Brain microvascular endothelial cell (primary cell): ENCODE results near the gene PAX7.

Experiments
- DNase-seq: peaks from one replicate; pipeline ENCODE4 v3.0.0-alpha.2; 2020
- H3K27ac ChIP-seq: fragments of 250-450 bp; sonication (Bioruptor Pico); 2 replicates; pipeline ENCODE4 v1.5.1; 2020; ENCODE audit warnings: mild to moderate bottlenecking, moderate library complexity
- H3K27me3 ChIP-seq: fragments of 250-450 bp; sonication (Bioruptor Pico); replicated peaks from 2 replicates; pipeline ENCODE4 v1.5.1; 2020; ENCODE audit warnings: mild to moderate bottlenecking
- H3K36me3 ChIP-seq: fragments of 250-450 bp; sonication (Bioruptor Pico); replicated peaks from 2 replicates; pipeline ENCODE4 v1.5.1; 2020; ENCODE audit warnings: mild to moderate bottlenecking
- H3K4me3 ChIP-seq: 2 replicates; pipeline ENCODE4 v1.5.1; 2011; ENCODE audit warnings: low read depth, mild to moderate bottlenecking, control low read depth, low read length, moderate library complexity
- CTCF ChIP-seq: IDR thresholded peaks from 2 replicates; pipeline ENCODE4 v1.5.1; 2011; ENCODE audit warnings: low read depth, mild to moderate bottlenecking, moderate library complexity, low read length, control low read depth, inconsistent platforms; ENCODE audit errors: missing control alignments
- in situ Hi-C: cut with HindIII; loops from 2 replicates; pipeline ENCODE4 v1.10.0; 2017; ENCODE audit warnings: low sequenced_read_pairs, low pct_ligation_motif_present

The PAX7 gene

GRCh38 chr1:18723206-18723605 lies 92.6 kb downstream of the PAX7 start:
- no peak for TF ChIP-seq CTCF
- in situ Hi-C loops: no loop called here
- no peak for DNase-seq
- no peak overlapping the region for H3K4me3 ChIP-seq
- H3K27me3 ChIP-seq: peaks cover 2% of the 10 kb centered on the region
- no peak overlapping the region for H3K27ac ChIP-seq
- no peaks in the 10 kb centered on the region for H3K36me3 ChIP-seq

GRCh38 chr1:18723701-18724411 lies 93.2 kb downstream of the PAX7 start:
- DNase-seq: no peak
- peaks cover under 1% of the 10 kb centered on the region for H3K27me3 ChIP-seq
- in situ Hi-C loops: no loop called here
- H3K27ac ChIP-seq: no peak overlapping the region
- H3K4me3 ChIP-seq: no peak overlapping the region
- no peaks in the 10 kb centered on the region for H3K36me3 ChIP-seq
- no peak for TF ChIP-seq CTCF

GRCh38 chr1:18724801-18725200 lies 94.2 kb downstream of the PAX7 start:
- H3K36me3 ChIP-seq: no peaks in the 10 kb centered on the region
- no peak overlapping the region for H3K4me3 ChIP-seq
- in situ Hi-C loops: no loop called here
- no peak for DNase-seq
- H3K27ac ChIP-seq: no peak overlapping the region
- TF ChIP-seq CTCF: no peak
- H3K27me3 ChIP-seq: no peaks in the 10 kb centered on the region

- Histone ChIP-seq H3K27ac (no peak overlapping the region), H3K27me3 (no peaks in the 10 kb centered on the region), H3K4me3 (no peak overlapping the region), H3K36me3 (no peaks in the 10 kb centered on the region)
- DNase-seq: no peak
- no peak for TF ChIP-seq CTCF
- in situ Hi-C loops: no loop called here
These were observed 94.7 kb downstream of the PAX7 start for GRCh38 chr1:18725231-18725895.

- no peak for DNase-seq
- in situ Hi-C loops: no loop called here
- TF ChIP-seq CTCF: no peak
- Histone ChIP-seq H3K4me3 (no peak overlapping the region), H3K27ac (no peak overlapping the region), H3K27me3 (no peaks in the 10 kb centered on the region), H3K36me3 (no peaks in the 10 kb centered on the region)
These were observed 95.7 kb downstream of the PAX7 start for GRCh38 chr1:18726368-18726767.
